HG02763 (cell line): ENCODE measurements around the gene AHCYL2.

Experiments
- ATAC-seq: cut with Tn5 transposase; IDR thresholded peaks from one replicate; pipeline ENCODE4 v1.9.1; 2021; ENCODE audit warnings: mild to moderate bottlenecking, moderate library complexity; ENCODE audit not compliant: unreplicated experiment

The AHCYL2 gene

DNA sequence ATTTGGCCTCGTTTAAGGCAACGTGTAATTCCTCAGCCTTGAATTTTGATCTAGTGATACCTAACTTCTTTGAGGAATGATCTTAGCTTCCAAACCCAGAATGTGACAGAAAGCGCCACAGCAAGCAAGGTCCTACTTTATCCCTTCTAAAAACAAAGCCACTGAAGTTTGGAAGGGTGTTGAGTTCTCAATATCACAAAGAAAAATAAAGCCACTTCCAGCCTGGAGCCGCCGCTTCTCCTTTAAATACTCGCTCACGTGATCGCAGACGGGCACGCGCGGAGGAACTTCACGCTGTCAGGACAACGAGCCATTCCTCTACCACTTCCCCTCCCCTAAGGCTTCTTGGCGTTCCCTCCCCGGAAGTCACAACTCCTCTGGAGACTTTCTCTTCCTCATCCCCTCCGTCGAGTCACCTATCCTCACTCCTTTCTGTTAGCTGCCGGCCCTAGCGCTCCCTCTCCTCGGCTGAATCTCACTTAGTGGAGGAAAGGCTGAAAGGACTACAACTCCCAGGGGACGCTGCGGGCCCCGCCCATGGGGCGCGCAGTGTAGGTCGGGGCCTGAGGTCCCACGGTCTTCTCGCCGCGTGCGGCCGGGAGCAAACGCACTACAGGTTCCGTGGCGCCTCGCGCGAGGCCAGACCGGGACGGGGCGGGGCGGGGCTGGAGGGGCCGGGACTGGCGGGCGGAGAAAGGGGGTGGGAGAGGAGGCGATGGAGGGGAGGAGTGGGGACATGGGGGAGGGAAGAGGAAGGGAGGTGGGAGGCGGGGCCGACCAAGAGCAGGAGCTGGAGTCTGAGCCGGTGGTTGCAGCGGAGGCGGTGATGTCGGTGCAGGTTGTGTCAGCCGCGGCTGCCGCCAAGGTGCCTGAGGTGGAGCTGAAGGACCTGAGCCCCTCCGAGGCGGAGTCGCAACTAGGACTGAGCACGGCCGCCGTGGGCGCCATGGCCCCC, at the start of gene AHCYL2:
TSS of gene AHCYL2 (plus strand) at position 780 of the 955 bp plus-strand sequence.
- peak; percentile 90 for ATAC-seq

DNA sequence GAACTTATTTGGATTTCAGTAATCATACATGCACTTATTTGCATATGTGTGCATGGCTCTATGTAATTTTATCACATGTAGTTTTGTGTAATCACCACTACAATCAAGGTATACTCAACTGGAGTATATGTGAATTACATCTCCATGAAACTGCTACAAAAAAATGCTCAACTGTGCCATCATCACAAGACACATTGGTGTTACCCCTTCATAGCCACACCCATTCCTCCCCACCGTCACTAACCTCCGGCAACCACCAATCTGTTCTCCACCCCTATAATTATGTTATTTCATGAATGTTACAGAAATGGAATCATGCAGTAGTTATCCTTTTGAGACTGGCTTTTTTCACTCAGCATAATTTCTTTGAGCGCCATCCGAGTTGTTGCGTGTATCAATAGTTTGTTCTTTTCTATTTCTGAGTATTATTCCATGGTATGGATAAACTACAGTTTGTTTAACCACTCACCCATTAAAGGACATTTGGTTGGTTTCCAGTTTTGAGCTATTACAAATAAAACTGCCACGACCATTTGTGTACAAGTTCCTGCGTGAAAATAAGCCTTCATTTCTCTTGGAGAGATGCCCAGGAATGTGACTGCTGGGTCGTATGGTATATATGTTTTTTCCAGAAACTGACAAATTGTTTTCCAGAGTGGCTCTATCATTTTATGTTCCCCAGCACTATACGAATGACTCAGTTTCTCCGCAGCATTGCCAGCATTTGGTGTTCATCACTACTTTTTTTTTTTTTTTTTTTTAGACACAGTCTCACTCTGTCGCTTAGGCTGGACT, 47.7 kb upstream of the AHCYL2 start:
- no peak for ATAC-seq

GRCh38 chr7:129184981-129185670, 39.7 kb upstream of the AHCYL2 start:
- ATAC-seq: no peak

- ATAC-seq: no peak
Observed at GRCh38 chr7:129186749-129187260, 38.0 kb upstream of the AHCYL2 start.

GRCh38 chr7:129187681-129188371, 37.0 kb upstream of the AHCYL2 start:
- ATAC-seq: no peak

GRCh38 chr7:129188372-129188891, 36.4 kb upstream of the AHCYL2 start, which contains the start of gene SMO:
TSS of gene SMO (plus strand) at chr7:129188633. CDS start at chr7:129189152, 519 bp downstream.
- ATAC-seq: no peak

GRCh38 chr7:129188892-129189660, 35.8 kb upstream of the AHCYL2 start:
- no peak for ATAC-seq

- no peak for ATAC-seq
Observed at GRCh38 chr7:129189661-129190310, 35.0 kb upstream of the AHCYL2 start.

- no peak for ATAC-seq
Observed at GRCh38 chr7:129191272-129191671, 33.6 kb upstream of the AHCYL2 start.

- no peak for ATAC-seq
Observed at GRCh38 chr7:129193892-129194291, 30.9 kb upstream of the AHCYL2 start.

DNA sequence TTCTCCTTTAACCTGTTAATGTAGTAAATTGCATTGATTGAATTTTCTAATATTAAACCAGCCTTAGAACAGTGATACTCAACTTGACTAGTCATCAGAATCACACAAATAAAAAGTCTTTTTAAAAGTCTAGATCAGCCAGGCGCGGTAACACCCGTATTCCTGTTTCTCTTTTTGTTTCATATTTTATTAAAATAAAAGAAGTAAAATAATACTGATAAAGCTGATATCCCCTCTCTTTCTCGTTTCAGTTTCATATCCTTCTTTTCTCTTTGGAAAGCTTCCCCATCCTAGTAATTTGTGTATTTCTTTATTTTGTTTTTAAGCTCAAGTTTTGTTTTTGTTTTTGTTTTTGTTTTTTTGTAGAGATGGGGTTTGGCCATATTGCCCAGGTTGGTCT, 27.1 kb upstream of the AHCYL2 start:
- ATAC-seq: no peak

DNA sequence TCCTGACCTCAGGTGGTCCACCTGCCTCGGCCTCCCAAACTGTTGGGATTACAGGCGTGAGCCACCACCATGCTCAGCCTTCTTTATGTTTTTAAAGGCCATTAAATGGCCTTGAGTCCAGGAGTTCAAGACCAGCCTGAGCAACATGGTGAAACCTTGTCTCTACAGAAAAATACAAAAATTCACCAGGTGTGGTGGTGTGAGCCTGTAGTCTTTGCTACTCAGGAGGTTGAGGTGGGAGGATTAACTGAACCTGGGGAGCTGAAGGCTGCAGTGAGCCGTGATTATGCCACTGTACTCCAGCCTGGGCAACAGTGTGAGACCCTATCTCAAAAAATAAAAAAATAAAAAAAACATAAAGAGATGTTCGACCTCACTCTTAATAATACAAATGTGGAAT, 25.4 kb upstream of the AHCYL2 start:
- ATAC-seq: no peak

DNA sequence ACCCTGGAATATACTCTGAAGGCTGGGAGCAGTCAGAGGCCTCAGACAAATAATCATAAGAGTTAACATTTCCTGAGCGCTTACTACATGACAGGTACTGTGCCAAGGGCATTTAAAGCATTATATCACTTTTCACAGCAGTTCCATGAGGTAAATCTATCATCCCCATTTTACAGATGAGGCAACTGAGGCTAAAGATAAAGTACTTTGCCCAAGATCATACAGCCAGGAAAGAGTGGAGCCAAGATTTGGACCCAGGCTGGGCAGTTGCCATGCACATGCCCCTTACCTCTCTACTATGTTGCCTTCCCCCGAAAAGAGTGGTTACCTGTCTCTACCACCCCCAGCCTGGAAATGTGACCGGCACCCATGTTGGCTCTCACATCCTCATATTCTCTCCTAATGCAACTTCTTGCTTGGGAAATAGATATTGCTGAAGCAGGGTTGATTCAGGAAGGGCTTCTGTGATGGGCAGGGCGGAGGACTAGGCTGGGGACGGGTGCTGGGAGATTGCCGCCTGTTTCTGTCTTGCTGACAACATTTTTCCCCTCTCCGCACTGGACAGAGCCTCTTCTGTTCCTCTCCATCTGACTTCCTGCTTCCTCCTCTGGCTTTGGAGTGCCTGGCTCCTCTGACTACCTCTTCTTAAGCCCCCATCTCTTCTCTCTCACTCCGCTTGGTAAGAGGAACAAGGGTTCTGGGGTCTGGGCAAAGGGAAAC, 22.6 kb upstream of the AHCYL2 start:
- ATAC-seq: no peak

DNA sequence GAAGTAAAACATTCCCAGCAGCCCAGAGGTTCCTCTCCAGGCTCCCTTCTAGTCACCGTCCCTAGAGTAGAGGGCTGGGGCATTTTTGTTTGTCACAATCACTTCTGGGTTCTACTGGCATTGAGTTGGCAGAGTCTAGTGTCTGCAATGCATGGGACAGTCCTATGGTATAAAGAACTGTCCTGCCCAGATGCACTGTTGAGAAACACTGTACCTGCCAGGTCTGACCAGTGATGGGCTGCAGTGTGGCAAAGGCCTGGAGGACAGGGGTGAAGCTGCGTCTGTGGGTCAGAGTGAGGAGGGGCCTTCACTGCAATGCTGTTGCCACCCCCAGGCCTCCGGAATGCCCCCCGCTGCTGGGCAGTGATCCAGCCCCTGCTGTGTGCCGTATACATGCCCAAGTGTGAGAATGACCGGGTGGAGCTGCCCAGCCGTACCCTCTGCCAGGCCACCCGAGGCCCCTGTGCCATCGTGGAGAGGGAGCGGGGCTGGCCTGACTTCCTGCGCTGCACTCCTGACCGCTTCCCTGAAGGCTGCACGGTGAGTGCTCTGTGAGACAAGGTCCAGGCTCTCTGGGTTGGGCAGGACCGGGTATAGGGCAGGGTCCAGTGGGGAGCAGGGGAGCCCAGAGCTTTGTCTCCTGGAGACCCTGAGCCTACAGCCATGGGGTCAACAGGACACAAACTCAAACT, 21.6 kb upstream of the AHCYL2 start:
- no peak for ATAC-seq

- ATAC-seq: no peak
Observed at GRCh38 chr7:129205126-129205818, 19.6 kb upstream of the AHCYL2 start.

DNA sequence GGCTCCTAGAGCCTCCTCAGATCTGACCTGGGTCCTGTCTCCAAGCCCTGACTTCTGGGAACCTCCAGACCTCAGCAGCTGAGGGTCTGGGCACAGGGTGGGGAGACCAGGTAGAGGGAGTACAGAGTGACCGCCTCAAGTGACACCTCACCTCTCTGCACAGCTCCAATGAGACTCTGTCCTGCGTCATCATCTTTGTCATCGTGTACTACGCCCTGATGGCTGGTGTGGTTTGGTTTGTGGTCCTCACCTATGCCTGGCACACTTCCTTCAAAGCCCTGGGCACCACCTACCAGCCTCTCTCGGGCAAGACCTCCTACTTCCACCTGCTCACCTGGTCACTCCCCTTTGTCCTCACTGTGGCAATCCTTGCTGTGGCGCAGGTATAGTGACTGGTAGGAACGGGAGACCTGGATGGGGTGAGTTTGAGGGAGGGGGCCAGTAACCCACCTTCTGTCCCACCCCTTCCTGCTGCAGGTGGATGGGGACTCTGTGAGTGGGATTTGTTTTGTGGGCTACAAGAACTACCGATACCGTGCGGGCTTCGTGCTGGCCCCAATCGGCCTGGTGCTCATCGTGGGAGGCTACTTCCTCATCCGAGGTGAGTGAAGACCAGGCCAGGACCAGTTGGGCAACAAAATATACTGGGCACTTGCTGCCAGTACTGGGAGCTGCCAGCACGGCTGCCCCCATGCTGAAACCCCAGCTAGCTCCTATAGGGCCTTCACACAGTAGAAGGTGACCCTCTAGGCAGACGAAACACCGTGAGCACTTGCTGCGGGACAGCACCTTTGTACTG, 18.6 kb upstream of the AHCYL2 start:
- ATAC-seq: no peak
